ENCODE results near the gene BMPER. TPM values are rescaled to one million over a fixed set of nuclear protein-coding genes. Genes with fewer than 3 reads are reported as not detected.

BMPER gene
- total and polyA plus RNA-seq, 2 of the 8 experiments (the other 6 are each of a cell fraction or from before 2014, with no cell fraction given), result 0.33 to 0.69 TPM

DNA sequence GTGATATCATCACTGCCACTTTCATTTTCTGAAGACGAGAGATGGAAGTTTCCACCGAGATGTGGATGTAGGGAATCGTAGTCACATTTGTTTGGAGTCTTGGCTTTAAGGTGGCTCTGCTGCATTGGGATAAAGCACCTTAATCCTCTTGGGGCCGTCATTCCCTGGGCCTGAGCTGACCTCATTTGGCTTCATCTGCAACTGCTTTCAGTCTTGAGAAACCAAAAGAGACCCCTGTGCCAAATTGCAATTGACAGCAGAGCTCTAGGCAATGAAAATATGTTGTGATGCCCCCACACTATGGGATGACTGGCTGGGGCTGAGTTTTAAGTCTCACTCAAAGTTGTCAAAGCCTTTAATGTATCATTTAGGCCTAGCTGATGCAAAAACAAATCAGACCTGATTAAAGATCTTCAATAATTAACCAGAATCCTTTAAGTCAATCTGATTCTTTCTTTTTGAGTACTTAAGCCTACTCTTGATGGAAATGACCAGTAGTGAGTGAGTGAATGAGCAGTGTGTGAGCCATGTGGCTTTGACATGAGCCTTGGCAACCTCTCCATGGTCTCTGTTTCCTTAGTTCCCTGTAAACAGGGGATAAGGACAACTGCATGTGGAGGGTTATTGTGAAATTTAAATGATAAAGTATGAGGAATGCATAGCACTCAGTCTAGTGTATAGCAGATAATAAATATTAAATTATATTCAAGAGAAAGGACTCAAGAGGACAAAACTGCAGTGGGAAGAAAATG lies 155.0 kb downstream of the BMPER start (continued):
- TF ChIP-seq, protein P1, sequence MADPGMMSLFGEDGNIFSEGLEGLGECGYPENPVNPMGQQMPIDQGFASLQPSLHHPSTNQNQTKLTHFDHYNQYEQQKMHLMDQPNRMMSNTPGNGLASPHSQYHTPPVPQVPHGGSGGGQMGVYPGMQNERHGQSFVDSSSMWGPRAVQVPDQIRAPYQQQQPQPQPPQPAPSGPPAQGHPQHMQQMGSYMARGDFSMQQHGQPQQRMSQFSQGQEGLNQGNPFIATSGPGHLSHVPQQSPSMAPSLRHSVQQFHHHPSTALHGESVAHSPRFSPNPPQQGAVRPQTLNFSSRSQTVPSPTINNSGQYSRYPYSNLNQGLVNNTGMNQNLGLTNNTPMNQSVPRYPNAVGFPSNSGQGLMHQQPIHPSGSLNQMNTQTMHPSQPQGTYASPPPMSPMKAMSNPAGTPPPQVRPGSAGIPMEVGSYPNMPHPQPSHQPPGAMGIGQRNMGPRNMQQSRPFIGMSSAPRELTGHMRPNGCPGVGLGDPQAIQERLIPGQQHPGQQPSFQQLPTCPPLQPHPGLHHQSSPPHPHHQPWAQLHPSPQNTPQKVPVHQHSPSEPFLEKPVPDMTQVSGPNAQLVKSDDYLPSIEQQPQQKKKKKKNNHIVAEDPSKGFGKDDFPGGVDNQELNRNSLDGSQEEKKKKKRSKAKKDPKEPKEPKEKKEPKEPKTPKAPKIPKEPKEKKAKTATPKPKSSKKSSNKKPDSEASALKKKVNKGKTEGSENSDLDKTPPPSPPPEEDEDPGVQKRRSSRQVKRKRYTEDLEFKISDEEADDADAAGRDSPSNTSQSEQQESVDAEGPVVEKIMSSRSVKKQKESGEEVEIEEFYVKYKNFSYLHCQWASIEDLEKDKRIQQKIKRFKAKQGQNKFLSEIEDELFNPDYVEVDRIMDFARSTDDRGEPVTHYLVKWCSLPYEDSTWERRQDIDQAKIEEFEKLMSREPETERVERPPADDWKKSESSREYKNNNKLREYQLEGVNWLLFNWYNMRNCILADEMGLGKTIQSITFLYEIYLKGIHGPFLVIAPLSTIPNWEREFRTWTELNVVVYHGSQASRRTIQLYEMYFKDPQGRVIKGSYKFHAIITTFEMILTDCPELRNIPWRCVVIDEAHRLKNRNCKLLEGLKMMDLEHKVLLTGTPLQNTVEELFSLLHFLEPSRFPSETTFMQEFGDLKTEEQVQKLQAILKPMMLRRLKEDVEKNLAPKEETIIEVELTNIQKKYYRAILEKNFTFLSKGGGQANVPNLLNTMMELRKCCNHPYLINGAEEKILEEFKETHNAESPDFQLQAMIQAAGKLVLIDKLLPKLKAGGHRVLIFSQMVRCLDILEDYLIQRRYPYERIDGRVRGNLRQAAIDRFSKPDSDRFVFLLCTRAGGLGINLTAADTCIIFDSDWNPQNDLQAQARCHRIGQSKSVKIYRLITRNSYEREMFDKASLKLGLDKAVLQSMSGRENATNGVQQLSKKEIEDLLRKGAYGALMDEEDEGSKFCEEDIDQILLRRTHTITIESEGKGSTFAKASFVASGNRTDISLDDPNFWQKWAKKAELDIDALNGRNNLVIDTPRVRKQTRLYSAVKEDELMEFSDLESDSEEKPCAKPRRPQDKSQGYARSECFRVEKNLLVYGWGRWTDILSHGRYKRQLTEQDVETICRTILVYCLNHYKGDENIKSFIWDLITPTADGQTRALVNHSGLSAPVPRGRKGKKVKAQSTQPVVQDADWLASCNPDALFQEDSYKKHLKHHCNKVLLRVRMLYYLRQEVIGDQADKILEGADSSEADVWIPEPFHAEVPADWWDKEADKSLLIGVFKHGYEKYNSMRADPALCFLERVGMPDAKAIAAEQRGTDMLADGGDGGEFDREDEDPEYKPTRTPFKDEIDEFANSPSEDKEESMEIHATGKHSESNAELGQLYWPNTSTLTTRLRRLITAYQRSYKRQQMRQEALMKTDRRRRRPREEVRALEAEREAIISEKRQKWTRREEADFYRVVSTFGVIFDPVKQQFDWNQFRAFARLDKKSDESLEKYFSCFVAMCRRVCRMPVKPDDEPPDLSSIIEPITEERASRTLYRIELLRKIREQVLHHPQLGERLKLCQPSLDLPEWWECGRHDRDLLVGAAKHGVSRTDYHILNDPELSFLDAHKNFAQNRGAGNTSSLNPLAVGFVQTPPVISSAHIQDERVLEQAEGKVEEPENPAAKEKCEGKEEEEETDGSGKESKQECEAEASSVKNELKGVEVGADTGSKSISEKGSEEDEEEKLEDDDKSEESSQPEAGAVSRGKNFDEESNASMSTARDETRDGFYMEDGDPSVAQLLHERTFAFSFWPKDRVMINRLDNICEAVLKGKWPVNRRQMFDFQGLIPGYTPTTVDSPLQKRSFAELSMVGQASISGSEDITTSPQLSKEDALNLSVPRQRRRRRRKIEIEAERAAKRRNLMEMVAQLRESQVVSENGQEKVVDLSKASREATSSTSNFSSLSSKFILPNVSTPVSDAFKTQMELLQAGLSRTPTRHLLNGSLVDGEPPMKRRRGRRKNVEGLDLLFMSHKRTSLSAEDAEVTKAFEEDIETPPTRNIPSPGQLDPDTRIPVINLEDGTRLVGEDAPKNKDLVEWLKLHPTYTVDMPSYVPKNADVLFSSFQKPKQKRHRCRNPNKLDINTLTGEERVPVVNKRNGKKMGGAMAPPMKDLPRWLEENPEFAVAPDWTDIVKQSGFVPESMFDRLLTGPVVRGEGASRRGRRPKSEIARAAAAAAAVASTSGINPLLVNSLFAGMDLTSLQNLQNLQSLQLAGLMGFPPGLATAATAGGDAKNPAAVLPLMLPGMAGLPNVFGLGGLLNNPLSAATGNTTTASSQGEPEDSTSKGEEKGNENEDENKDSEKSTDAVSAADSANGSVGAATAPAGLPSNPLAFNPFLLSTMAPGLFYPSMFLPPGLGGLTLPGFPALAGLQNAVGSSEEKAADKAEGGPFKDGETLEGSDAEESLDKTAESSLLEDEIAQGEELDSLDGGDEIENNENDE (IDR thresholded peaks at IDR 0.05; ENCODE audit: insufficient replicate concordance, low read length), result no peak

Measured in H1 (cell line).